Right forelimb (tissue), 1 donor: Measurements from ENCODE around the gene TMEM196.
"Not testable (repeated sequence)": the region's sequence is repeated elsewhere in the genome, so short reads cannot be mapped to it uniquely, and the experiment has no call there.

ENCODE experiments used
- DNase-seq: peaks from one replicate; pipeline ENCODE4 v3.0.0-alpha.2; 2018

TMEM196 gene

GRCh38 chr7:19705663-19706062, 67.8 kb downstream of the TMEM196 start:
- DNase-seq, result no peak

DNA sequence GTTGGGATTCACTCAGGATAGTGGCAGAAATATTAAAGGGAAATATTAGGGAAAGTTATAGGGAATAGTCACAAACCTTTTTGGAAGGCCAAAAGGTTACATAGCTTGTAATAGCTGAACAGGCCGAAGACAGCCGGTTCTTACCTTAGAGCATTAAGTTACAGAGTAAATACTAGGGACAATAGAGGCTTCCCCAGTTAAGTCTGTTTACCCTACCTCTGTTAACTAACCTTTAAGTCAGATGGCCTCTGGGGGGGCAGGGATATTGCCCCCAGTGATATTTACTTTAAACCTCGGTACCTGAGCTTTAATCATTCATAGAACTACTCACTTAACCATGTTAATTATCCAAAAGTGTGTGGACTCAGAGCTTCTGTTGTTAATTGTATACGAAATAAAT, 71.9 kb downstream of the TMEM196 start:
- no peak for DNase-seq

DNA sequence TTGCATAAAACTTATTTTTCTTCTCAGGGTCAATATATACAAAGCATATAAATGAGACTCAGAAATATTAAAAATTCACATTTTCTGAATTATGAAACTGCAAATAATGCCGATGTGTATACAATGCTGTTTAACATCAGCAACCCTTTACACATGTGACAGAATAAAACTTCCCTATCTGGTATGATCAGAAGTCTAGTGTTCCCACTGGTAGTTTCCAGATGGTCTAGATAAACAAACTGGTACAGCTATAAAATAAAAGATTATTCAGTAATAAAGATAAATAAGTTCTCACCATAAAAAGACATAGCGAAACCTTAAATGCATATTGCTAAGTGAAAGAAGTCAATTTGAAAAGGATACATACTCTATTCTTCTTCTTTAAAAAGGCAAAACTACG, 72.5 kb downstream of the TMEM196 start:
- no peak for DNase-seq

DNA sequence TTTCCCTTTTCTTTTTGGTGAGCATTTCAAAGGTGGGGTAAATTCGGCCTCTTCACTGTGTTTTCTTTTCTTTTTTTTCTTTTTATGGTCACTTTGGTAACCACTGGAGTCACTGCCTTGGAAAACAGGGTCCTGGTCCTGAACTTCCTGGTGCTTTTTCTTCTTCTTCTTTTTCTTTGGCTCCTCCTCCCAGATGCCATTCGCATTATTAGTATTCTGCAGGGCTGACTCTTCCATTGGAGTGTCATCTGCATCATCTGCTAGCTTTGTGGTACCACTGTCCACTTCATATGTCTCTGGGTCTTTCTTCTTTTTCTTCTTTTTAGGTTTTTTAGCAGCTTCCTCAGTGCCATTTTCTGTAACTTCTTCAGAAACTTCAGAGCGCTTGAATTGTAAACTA, 75.1 kb downstream of the TMEM196 start:
- no peak for DNase-seq

DNA sequence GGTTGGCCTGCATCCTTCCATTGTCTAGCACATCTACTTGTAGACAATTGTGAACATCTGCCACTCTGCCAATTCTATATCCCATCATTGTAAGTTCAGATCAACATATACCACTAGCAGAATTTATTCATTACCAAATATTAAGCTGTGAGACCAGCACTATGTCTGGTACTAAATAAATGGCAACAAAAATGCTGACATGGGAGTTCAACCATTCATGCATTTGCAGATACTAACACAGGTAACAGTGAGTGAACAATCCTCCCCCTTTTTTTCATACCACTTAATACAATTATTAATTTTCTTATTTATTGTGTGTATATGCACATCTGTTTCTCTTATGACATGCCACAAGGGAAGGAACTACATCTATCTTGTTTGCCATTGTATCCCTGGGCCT, 76.5 kb downstream of the TMEM196 start:
- DNase-seq, result no peak

GRCh38 chr7:19692111-19692828, 81.1 kb downstream of the TMEM196 start:
- DNase-seq, result no peak

DNA sequence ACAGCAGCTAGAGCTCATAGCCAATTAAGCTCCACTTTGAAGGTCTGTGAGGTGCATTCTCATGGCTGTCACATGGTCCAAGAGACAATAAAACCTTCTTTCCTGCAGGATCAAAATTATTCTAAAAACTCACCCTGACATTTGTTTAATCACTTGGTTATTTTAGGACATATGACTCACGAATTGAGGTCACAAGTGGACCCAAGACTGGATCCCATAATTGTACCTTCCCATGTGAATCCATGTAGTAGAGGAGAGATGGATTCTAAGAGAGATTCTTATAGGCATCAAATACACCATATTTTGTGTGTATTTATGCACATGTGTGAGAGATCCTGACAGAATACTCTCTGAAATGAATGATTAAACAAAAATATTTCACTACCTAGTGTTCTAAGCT, 82.7 kb downstream of the TMEM196 start:
- no peak for DNase-seq

- not testable (repeated sequence) for DNase-seq
These were observed 84.3 kb downstream of the TMEM196 start for GRCh38 chr7:19689130-19689529.

DNA sequence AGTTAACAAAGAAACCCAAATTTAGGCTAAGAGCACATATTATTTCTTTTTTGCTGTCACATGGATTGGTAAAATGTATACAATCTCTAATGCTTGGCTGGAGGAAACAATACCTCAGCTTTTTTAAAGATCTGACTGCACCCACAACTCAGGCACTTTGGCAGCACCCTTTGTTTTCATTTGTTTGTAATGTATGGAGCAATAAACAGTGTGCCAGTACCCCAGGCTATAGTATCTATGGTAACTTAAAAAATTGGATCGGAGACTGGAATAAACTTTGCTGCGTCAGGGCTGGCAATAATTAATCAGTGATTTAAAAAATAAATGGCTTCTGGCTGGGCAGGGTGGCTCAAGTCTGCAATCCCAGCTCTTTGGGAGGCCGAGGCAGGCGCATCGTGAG, 91.8 kb downstream of the TMEM196 start:
- no peak for DNase-seq

DNA sequence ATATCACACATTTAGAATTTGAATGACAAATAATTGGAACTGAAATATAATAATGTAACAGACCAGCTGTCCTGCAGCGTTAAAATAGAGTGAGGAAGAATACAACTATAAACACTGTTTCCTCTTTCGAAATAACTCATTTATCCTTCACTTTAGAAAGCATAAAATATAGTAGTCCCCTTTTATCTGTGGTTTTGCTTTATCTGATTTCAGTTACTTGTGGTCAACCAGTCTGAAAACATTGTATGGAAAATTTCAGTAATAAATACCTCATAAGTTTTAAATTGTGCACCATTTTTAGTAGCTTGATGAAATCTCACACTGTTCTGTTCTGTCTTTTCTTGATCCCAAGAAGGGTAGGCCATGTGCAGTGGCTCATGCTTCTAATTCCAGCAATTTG, 96.2 kb downstream of the TMEM196 start:
- DNase-seq, result no peak

DNA sequence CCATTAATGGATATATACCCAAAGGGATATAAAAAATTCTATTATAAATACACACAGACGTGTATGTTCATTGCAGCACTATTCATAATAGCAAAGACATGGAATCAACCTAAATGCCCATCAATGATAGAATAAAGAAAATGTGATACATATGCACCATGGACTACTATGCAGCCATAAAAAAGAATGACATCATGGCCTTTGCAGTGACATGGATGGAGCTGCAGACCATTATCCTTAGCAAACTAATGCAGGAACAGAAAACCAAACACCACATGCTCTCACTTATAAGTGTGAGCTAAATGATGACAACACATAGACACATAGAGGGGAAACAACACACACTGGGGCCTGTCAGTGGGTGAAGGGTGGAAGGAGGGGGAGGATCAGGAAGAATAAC, 97.6 kb downstream of the TMEM196 start:
- DNase-seq, result no peak

DNA sequence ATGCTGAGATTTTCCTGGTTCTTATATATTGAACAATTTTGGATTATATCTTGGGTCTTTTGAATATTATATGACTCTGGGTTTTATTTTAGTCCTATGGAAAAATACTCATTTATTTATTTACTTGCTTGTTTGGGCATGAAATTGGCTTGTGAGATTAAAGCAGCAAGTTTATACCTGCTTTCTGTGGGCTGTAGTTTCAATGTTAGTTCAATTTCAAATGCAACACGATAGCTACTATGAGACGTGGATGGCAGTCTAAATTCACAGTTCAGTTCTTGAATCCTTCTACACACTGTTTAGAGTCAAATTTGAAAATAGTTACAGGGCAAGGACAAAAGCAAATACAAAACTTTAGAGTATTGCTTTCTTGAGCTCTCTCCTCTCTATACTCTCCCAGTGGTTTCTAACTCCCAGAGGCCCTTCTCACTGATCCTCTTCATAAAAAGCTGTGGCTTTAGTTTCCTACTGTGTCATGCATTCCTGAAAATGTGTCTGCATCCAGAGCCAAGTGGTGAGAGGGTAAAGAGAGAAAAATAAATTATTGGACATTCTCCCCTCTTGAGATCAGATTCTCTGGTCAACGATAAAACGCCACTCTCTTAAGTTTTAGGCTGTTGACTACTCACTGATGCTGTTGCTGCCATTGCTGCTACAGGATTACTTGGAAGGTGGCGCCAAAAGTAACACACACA, 99.0 kb downstream of the TMEM196 start:
- no peak for DNase-seq

DNA sequence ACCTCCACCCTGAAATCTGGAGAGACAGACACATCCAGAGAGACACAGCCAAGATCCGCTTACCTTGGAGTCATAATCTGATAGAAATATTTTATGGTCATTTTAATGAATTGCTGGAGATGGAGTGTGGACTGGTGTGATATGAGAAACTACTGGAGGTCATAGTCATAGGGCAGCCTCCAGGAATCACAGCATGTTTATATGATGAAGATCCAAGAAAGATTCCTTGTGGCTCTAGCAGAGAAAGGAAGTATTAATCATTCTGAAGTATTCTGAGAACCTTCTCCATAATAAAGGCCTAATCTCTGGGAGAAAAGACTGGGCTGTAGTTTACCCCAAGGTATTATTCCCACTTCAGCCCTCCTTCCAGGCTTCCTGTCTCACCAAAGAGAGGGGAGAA, 102.6 kb downstream of the TMEM196 start:
- no peak for DNase-seq
